ENCODE results near the gene ZNHIT2. TPM values are rescaled to one million over a fixed set of nuclear protein-coding genes. Genes with fewer than 3 reads are reported as not detected.

Gene ZNHIT2
- total and polyA plus RNA-seq, 2 of the 13 experiments (the other 11 are each of a cell fraction or from before 2014, with no cell fraction given), result 1.1 to 6.5 TPM

- no peak for TF ChIP-seq LRRFIP1 (CRISPR knock-in tag; conservative IDR thresholded peaks at IDR 0.05)
- TF ChIP-seq ZNF660 (CRISPR knock-in tag; IDR thresholded peaks at IDR 0.05; ENCODE audit: borderline replicate concordance, low read depth), result no peak
- no peak for TF ChIP-seq SSRP1 (CRISPR knock-in tag; IDR thresholded peaks at IDR 0.05)
- TF ChIP-seq HNF4A (CRISPR knock-in tag; IDR thresholded peaks at IDR 0.05), result peak; percentile 34; the same call in 1 of the 2 replicates
- no peak for TF ChIP-seq ZNF10 (CRISPR knock-in tag; IDR thresholded peaks at IDR 0.05; ENCODE audit: borderline replicate concordance, low read depth)
- no peak for TF ChIP-seq ZNF850 (CRISPR knock-in tag; conservative IDR thresholded peaks at IDR 0.05)
- TF ChIP-seq ZNF766 (CRISPR knock-in tag; IDR thresholded peaks at IDR 0.05; ENCODE audit: borderline replicate concordance), result no peak
- TF ChIP-seq ZFYVE20 (CRISPR knock-in tag; IDR thresholded peaks at IDR 0.05; ENCODE audit: borderline replicate concordance, low read depth), result no peak
- no peak for TF ChIP-seq ATF2 (CRISPR knock-in tag; IDR thresholded peaks at IDR 0.05)
- TF ChIP-seq ZNF142 (CRISPR knock-in tag; IDR thresholded peaks at IDR 0.05), result no peak
- TF ChIP-seq, protein P1, sequence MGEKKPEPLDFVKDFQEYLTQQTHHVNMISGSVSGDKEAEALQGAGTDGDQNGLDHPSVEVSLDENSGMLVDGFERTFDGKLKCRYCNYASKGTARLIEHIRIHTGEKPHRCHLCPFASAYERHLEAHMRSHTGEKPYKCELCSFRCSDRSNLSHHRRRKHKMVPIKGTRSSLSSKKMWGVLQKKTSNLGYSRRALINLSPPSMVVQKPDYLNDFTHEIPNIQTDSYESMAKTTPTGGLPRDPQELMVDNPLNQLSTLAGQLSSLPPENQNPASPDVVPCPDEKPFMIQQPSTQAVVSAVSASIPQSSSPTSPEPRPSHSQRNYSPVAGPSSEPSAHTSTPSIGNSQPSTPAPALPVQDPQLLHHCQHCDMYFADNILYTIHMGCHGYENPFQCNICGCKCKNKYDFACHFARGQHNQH (CRISPR knock-in tag; IDR thresholded peaks at IDR 0.05), result no peak; the same call in 1 of the 2 replicates
- no peak for TF ChIP-seq NFE2L1 (CRISPR knock-in tag; IDR thresholded peaks at IDR 0.05; ENCODE audit: borderline replicate concordance)
- TF ChIP-seq SP2 (CRISPR knock-in tag; IDR thresholded peaks at IDR 0.05), result no peak
- TF ChIP-seq HNF4G (IDR thresholded peaks at IDR 0.05; ENCODE audit: borderline replicate concordance, low read depth, low read length), result no peak
- 0 out of 2 replicates have a peak, but pooled peaks have one; percentile 31 for TF ChIP-seq HNF4G (CRISPR knock-in tag; IDR thresholded peaks at IDR 0.05; ENCODE audit: borderline replicate concordance, low read depth)
- peak; percentile 29 for TF ChIP-seq YY1 (IDR thresholded peaks at IDR 0.05; ENCODE audit: insufficient read depth, insufficient replicate concordance, low read depth, low read length)
- no peak for TF ChIP-seq HES4 (CRISPR knock-in tag; IDR thresholded peaks at IDR 0.05; ENCODE audit: borderline replicate concordance)
- no peak for TF ChIP-seq ADNP (CRISPR knock-in tag; IDR thresholded peaks at IDR 0.05)
Observed at GRCh38 chr11:65110354-65110861, 7.1 kb downstream of the ZNHIT2 start (continued).
